GM18498 (cell line): ENCODE measurements around the gene PHAX.
"Not testable (repeated sequence)": the region's sequence is repeated elsewhere in the genome, so short reads cannot be mapped to it uniquely, and the experiment has no call there.

Experiments
- ATAC-seq: cut with Tn5 transposase; IDR thresholded peaks from one replicate; pipeline ENCODE4 v1.9.1; 2021; ENCODE audit warnings: mild to moderate bottlenecking, moderate library complexity; ENCODE audit not compliant: unreplicated experiment

The PHAX gene

GRCh38 chr5:126656401-126657007, 55.8 kb downstream of the PHAX start:
- no peak for ATAC-seq

- no peak for ATAC-seq
These were observed 57.8 kb downstream of the PHAX start for GRCh38 chr5:126658561-126658960.

- ATAC-seq = peak; percentile 68
These were observed 59.2 kb downstream of the PHAX start for GRCh38 chr5:126659805-126660482.

GRCh38 chr5:126664586-126664985, 63.8 kb downstream of the PHAX start:
- ATAC-seq = no peak

- not testable (repeated sequence) for ATAC-seq
These were observed 69.4 kb downstream of the PHAX start for GRCh38 chr5:126670109-126670508.

GRCh38 chr5:126671681-126672080, 70.9 kb downstream of the PHAX start:
- not testable (repeated sequence) for ATAC-seq

- no peak for ATAC-seq
These were observed 72.7 kb downstream of the PHAX start for GRCh38 chr5:126673477-126673876.

GRCh38 chr5:126674145-126674544, 73.4 kb downstream of the PHAX start:
- no peak for ATAC-seq

- ATAC-seq = no peak
These were observed 74.6 kb downstream of the PHAX start for GRCh38 chr5:126675338-126675737.

- peak; percentile 78 for ATAC-seq
These were observed 75.5 kb downstream of the PHAX start for GRCh38 chr5:126676195-126676624.
